Measurements from ENCODE around the gene LENG8. TPM values are rescaled to one million over a fixed set of nuclear protein-coding genes. Genes with fewer than 3 reads are reported as not detected.

The LENG8 gene
- total and polyA plus RNA-seq, 2 experiments from 2014 or later: 42.1 to 74.3 TPM

GRCh38 chr19:54493967-54494585 lies 45.1 kb downstream of the LENG8 start:
- H3K9me2 ChIP-seq (ENCODE audit: insufficient read depth): no peaks in the 10 kb centered on the region
- H3K4me2 ChIP-seq: no peak overlapping the region
- Mint-ChIP-seq H3K9me3 (peaks cover 99% of the 10 kb centered on the region), H3K27ac (no peak overlapping the region), H3K4me1 (no peaks in the 10 kb centered on the region), H3K36me3 (ENCODE audit: low read depth) (peaks cover 26% of the 10 kb centered on the region; the same call in 2 of the 3 replicates), H3K4me3 (no peak overlapping the region), H3K27me3 (ENCODE audit: insufficient read depth, low read depth, poor library complexity) (peaks cover 3% of the 10 kb centered on the region)
- H3K79me2 ChIP-seq (replicated peaks; ENCODE audit: insufficient read depth): no peaks in the 10 kb centered on the region
- no peaks in the 10 kb centered on the region for H3K36me3 ChIP-seq (ENCODE audit: insufficient read depth)
- TF ChIP-seq POLR2AphosphoS5 (IDR thresholded peaks at IDR 0.05; ENCODE audit: low read depth): no peak
- TF ChIP-seq ETS1 (IDR thresholded peaks at IDR 0.05): no peak
- no peak for TF ChIP-seq EZH2 (IDR thresholded peaks at IDR 0.05; ENCODE audit: low read depth, unreplicated experiment)
- TF ChIP-seq NANOG (IDR thresholded peaks at IDR 0.05; ENCODE audit: borderline replicate concordance): no peak
- no peak for TF ChIP-seq JUNB (IDR thresholded peaks at IDR 0.05; ENCODE audit: unreplicated experiment)
- TF ChIP-seq CTCF (conservative IDR thresholded peaks at IDR 0.05; ENCODE audit: low read depth in 2 of 2): no peak
- no peak for TF ChIP-seq CREB1 (CRISPR knock-in tag; IDR thresholded peaks at IDR 0.05; ENCODE audit: low read depth)
- TF ChIP-seq ZNF462 (CRISPR knock-in tag; IDR thresholded peaks at IDR 0.05): no peak
- TF ChIP-seq ZNF331 (CRISPR knock-in tag; IDR thresholded peaks at IDR 0.05; ENCODE audit: low read depth): no peak
- TF ChIP-seq ZNF114 (CRISPR knock-in tag; IDR thresholded peaks at IDR 0.05): no peak
- TF ChIP-seq STAT1 (IDR thresholded peaks at IDR 0.05; ENCODE audit: unreplicated experiment): no peak
- no peak for TF ChIP-seq REST (IDR thresholded peaks at IDR 0.05; ENCODE audit: unreplicated experiment)
- no peak for TF ChIP-seq EZH2phosphoT487 (IDR thresholded peaks at IDR 0.05; ENCODE audit: unreplicated experiment)
- no peaks in the 10 kb centered on the region for H3F3A ChIP-seq (replicated peaks; ENCODE audit: low read depth)
- H3K27me3 ChIP-seq (ENCODE audit: insufficient read depth): no peaks in the 10 kb centered on the region
- no peak overlapping the region for H2AFZ ChIP-seq
- DNase-seq (ENCODE audit: low spot score) (no peak), ATAC-seq (no peak)
- H3K4me3 ChIP-seq: no peak overlapping the region
- H4K20me1 ChIP-seq (replicated peaks; ENCODE audit: insufficient read depth): no peaks in the 10 kb centered on the region
- H3K27ac ChIP-seq (ENCODE audit: low read depth): no peak overlapping the region
- no peaks in the 10 kb centered on the region for H3K4me1 ChIP-seq (ENCODE audit: insufficient read depth)

All from GM23338 (cell line).